Loucy (cell line): Measurements from ENCODE around the gene GEMIN8.

ENCODE experiments used
- H2AFZ ChIP-seq: fragments of 200-600 bp; sonication (generic); 2 replicates; pipeline ENCODE4 v1.6.0; 2016; ENCODE audit warnings: antibody characterized with exemption, mild to moderate bottlenecking, low read length, moderate library complexity
- H3F3A ChIP-seq: fragments of 200-600 bp; 2 replicates; pipeline ENCODE4 v1.6.0; 2016; ENCODE audit warnings: antibody characterized with exemption, low read depth, mild to moderate bottlenecking
- H3K27me3 ChIP-seq: fragments of 200-600 bp; sonication (generic); 2 replicates; pipeline ENCODE4 v1.6.1; 2014; ENCODE audit warnings: low read length, mild to moderate bottlenecking; ENCODE audit not compliant: insufficient read depth, poor library complexity, severe bottlenecking
- H3K36me3 ChIP-seq: fragments of 200-600 bp; sonication (generic); 2 replicates; pipeline ENCODE4 v1.6.1; 2016; ENCODE audit warnings: low read length; ENCODE audit not compliant: insufficient read depth
- H3K4me1 ChIP-seq: fragments of 200-600 bp; sonication (generic); 2 replicates; pipeline ENCODE4 v1.5.1; 2014; ENCODE audit warnings: low read length, mild to moderate bottlenecking; ENCODE audit not compliant: insufficient read depth, poor library complexity, severe bottlenecking
- H3K4me2 ChIP-seq: fragments of 200-600 bp; sonication (generic); 2 replicates; pipeline ENCODE4 v1.6.0; 2014; ENCODE audit warnings: antibody characterized with exemption, low read length, low read depth, mild to moderate bottlenecking; ENCODE audit not compliant: poor library complexity, severe bottlenecking
- H3K4me3 ChIP-seq: fragments of 200-600 bp; sonication (generic); 2 replicates; pipeline ENCODE4 v1.5.1; 2014; ENCODE audit warnings: low read length, mild to moderate bottlenecking, mixed read lengths; ENCODE audit not compliant: poor library complexity, severe bottlenecking
- H3K79me2 ChIP-seq: fragments of 200-600 bp; sonication (generic); 2 replicates; pipeline ENCODE4 v1.6.1; 2014; ENCODE audit warnings: low read length; ENCODE audit not compliant: insufficient read depth
- H3K9ac ChIP-seq: fragments of 200-600 bp; sonication (generic); 2 replicates; pipeline ENCODE4 v1.6.0; 2014; ENCODE audit warnings: mild to moderate bottlenecking, low read depth, low read length, moderate library complexity; ENCODE audit not compliant: poor library complexity, severe bottlenecking
- H3K9me2 ChIP-seq: fragments of 200-600 bp; sonication (generic); replicated peaks from 2 replicates; pipeline ENCODE4 v1.6.1; 2016; ENCODE audit warnings: low read depth, low read length, mixed read lengths
- H3K9me3 ChIP-seq: fragments of 200-600 bp; sonication (generic); 2 replicates; pipeline ENCODE4 v1.6.1; 2014; ENCODE audit warnings: mild to moderate bottlenecking, antibody characterized with exemption, low read length, low read depth; ENCODE audit not compliant: insufficient read depth
- H4K20me1 ChIP-seq: fragments of 200-600 bp; sonication (generic); 2 replicates; pipeline ENCODE4 v1.6.0; 2014; ENCODE audit warnings: antibody characterized with exemption, low read length, mild to moderate bottlenecking; ENCODE audit not compliant: insufficient read depth, poor library complexity, severe bottlenecking
- EZH2phosphoT487 ChIP-seq: fragments of 200-600 bp; IDR thresholded peaks from 2 replicates; pipeline ENCODE4 v1.6.1; 2018; ENCODE audit warnings: antibody characterized with exemption, mild to moderate bottlenecking, moderate library complexity, borderline replicate concordance
- TF ChIP-seq, protein P1 (sequence below): fragments of 200-600 bp; sonication (generic); conservative IDR thresholded peaks from 2 replicates; pipeline ENCODE4 v1.5.1; 2014; ENCODE audit warnings: mild to moderate bottlenecking, antibody characterized with exemption, low read length

GEMIN8 gene

DNA sequence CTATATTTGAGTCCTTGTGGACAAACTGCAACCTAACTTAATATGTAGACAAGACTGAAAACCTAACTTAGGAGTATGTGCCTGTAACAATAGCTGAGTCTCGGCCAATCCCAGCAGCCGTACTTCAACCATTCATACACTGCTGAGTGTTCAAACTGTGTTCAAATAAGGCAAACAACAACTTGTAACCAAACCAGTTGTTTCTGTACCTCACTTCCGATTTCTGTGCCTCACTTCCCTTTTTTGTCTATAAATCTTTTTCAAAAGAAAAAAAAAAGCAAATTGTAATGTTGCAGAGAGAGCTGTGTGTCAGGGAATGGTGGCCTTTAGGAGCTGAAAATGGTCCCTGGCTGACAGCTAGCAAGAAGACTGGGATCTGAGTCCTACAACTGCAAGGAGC is 46.0 kb downstream of the GEMIN8 start:
- Histone ChIP-seq H3K9ac (no peak overlapping the region), H2AFZ (no peak overlapping the region)
- no peak for TF ChIP-seq EZH2phosphoT487
- TF ChIP-seq, protein P1, sequence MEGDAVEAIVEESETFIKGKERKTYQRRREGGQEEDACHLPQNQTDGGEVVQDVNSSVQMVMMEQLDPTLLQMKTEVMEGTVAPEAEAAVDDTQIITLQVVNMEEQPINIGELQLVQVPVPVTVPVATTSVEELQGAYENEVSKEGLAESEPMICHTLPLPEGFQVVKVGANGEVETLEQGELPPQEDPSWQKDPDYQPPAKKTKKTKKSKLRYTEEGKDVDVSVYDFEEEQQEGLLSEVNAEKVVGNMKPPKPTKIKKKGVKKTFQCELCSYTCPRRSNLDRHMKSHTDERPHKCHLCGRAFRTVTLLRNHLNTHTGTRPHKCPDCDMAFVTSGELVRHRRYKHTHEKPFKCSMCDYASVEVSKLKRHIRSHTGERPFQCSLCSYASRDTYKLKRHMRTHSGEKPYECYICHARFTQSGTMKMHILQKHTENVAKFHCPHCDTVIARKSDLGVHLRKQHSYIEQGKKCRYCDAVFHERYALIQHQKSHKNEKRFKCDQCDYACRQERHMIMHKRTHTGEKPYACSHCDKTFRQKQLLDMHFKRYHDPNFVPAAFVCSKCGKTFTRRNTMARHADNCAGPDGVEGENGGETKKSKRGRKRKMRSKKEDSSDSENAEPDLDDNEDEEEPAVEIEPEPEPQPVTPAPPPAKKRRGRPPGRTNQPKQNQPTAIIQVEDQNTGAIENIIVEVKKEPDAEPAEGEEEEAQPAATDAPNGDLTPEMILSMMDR, result no peak

DNA sequence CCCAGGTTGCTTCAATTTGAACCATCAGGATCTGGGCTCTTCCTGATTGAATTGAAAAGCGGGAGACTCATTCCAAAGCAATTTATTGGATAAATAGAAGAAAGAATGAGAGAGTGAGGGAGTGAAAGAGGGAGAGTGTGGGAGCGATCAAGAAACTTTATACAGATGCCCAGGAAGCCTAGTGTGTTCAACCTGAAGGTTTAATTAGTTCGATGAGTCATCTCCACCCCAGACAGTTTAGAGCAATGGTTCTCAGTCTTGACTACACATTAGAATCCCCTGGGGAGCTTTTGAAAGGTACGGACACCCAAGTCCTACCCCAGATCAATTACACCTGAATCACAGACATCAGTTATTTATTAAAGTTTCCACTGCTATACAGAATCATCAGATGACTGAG is 61.5 kb downstream of the GEMIN8 start:
- H3K4me1 ChIP-seq, result no peaks in the 10 kb centered on the region
- H3K36me3 ChIP-seq, result no peaks in the 10 kb centered on the region
- H2AFZ ChIP-seq, result no peak overlapping the region
- no peak overlapping the region for H3K4me3 ChIP-seq
- no peak for TF ChIP-seq EZH2phosphoT487
- TF ChIP-seq, protein P1, result no peak
- H3F3A ChIP-seq, result no peaks in the 10 kb centered on the region
- no peaks in the 10 kb centered on the region for H4K20me1 ChIP-seq
- H3K9ac ChIP-seq, result no peak overlapping the region
- H3K79me2 ChIP-seq, result no peaks in the 10 kb centered on the region
- no peaks in the 10 kb centered on the region for H3K9me3 ChIP-seq
- no peaks in the 10 kb centered on the region for H3K9me2 ChIP-seq
- no peak overlapping the region for H3K4me2 ChIP-seq
- no peaks in the 10 kb centered on the region for H3K27me3 ChIP-seq

More for the DNA sequence above, 46.0 kb downstream of the GEMIN8 start:
- Histone ChIP-seq H4K20me1 (no peaks in the 10 kb centered on the region), H3K4me3 (no peak overlapping the region), H3K9me2 (no peaks in the 10 kb centered on the region), H3K9me3 (no peaks in the 10 kb centered on the region), H3K79me2 (no peaks in the 10 kb centered on the region), H3K36me3 (no peaks in the 10 kb centered on the region), H3F3A (no peaks in the 10 kb centered on the region), H3K4me2 (no peak overlapping the region), H3K4me1 (no peaks in the 10 kb centered on the region), H3K27me3 (no peaks in the 10 kb centered on the region)

DNA sequence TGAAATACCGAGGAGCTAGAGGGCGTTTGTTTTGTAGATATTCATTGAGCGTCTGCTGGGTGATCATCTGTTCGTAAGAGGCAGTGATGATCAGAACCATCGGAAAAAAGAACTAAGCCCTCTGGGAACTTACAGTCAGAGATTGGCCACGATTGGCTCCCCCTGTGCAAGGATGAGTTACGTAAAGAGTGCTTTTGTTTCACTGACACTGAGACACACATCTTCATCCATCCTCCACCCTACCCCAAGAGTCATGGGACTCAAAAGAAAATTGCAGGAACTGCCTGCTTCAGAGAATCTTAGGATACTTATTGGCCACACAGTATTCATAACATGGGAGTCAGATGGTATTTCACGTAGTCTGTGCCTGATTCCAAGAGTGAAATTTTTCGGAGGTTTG is 62.1 kb downstream of the GEMIN8 start:
- no peaks in the 10 kb centered on the region for H3K4me1 ChIP-seq
- H3K79me2 ChIP-seq, result no peaks in the 10 kb centered on the region
- H3K9ac ChIP-seq, result no peak overlapping the region
- H3K9me3 ChIP-seq, result no peaks in the 10 kb centered on the region
- no peaks in the 10 kb centered on the region for H3K27me3 ChIP-seq
- no peaks in the 10 kb centered on the region for H3K9me2 ChIP-seq
- no peak overlapping the region for H3K4me3 ChIP-seq
- H2AFZ ChIP-seq, result no peak overlapping the region
- no peaks in the 10 kb centered on the region for H3F3A ChIP-seq
- H4K20me1 ChIP-seq, result no peaks in the 10 kb centered on the region
- no peaks in the 10 kb centered on the region for H3K36me3 ChIP-seq
- H3K4me2 ChIP-seq, result no peak overlapping the region
- TF ChIP-seq, protein P1, result no peak
- TF ChIP-seq EZH2phosphoT487, result no peak
